C4-2B (cell line): ENCODE measurements around the gene CCSER1.

Source experiments
- ZFX ChIP-seq: fragments of 450-650 bp; IDR thresholded peaks from 2 replicates; pipeline ENCODE4 v1.6.1; 2017
- TF ChIP-seq, protein P1 (sequence below): fragments of 450-650 bp; conservative IDR thresholded peaks from 2 replicates; pipeline ENCODE4 v1.5.1; 2017; ENCODE audit warnings: mild to moderate bottlenecking

GRCh38 chr4:91031761-91032160 is 904.6 kb downstream of the CCSER1 start:
- TF ChIP-seq, protein P1, sequence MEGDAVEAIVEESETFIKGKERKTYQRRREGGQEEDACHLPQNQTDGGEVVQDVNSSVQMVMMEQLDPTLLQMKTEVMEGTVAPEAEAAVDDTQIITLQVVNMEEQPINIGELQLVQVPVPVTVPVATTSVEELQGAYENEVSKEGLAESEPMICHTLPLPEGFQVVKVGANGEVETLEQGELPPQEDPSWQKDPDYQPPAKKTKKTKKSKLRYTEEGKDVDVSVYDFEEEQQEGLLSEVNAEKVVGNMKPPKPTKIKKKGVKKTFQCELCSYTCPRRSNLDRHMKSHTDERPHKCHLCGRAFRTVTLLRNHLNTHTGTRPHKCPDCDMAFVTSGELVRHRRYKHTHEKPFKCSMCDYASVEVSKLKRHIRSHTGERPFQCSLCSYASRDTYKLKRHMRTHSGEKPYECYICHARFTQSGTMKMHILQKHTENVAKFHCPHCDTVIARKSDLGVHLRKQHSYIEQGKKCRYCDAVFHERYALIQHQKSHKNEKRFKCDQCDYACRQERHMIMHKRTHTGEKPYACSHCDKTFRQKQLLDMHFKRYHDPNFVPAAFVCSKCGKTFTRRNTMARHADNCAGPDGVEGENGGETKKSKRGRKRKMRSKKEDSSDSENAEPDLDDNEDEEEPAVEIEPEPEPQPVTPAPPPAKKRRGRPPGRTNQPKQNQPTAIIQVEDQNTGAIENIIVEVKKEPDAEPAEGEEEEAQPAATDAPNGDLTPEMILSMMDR = no peak
- TF ChIP-seq ZFX = no peak
